Stimulated activated CD4-positive, alpha-beta T cell treated with anti-CD3 and anti-CD28 coated beads, Interleukin-2, amount 100 ng/mL, for 48 hours (primary cell): ENCODE data around the gene SHISA4.
"Not testable (repeated sequence)": the region's sequence is repeated elsewhere in the genome, so short reads cannot be mapped to it uniquely, and the experiment has no call there.

Experiments
- DNase-seq, 2 donors: peaks; one replicate each; pipeline ENCODE4 v3.0.0-alpha.2; 2020

SHISA4 gene

GRCh38 chr1:201888282-201889089 is at the start of gene SHISA4:
Gene SHISA4, plus strand, starts transcription at chr1:201888898. Its CDS starts 97 bp downstream, at chr1:201888995.
- no peak for DNase-seq

- DNase-seq = not testable (repeated sequence)
These were observed 49.6 kb upstream of the SHISA4 start for GRCh38 chr1:201839089-201839488.

- DNase-seq = no peak
These were observed 48.6 kb upstream of the SHISA4 start for GRCh38 chr1:201840055-201840454.

GRCh38 chr1:201840490-201840889 is 48.2 kb upstream of the SHISA4 start:
- DNase-seq = no peak

- DNase-seq = no peak
These were observed 47.3 kb upstream of the SHISA4 start for GRCh38 chr1:201841265-201841912.

GRCh38 chr1:201842472-201843027 is 46.1 kb upstream of the SHISA4 start:
- DNase-seq = no peak

- no peak for DNase-seq
These were observed 43.2 kb upstream of the SHISA4 start for GRCh38 chr1:201845331-201846083.

- DNase-seq = no peak
These were observed 41.5 kb upstream of the SHISA4 start for GRCh38 chr1:201847150-201847549.

GRCh38 chr1:201848230-201848629 is 40.5 kb upstream of the SHISA4 start:
- DNase-seq = no peak

- no peak for DNase-seq
These were observed 39.2 kb upstream of the SHISA4 start for GRCh38 chr1:201849372-201850052.

GRCh38 chr1:201850053-201850397 is 38.7 kb upstream of the SHISA4 start:
- no peak for DNase-seq

GRCh38 chr1:201851949-201852348 is 36.7 kb upstream of the SHISA4 start:
- no peak for DNase-seq

- not testable (repeated sequence) for DNase-seq
These were observed 32.0 kb upstream of the SHISA4 start for GRCh38 chr1:201856722-201857121.

- DNase-seq = no peak
These were observed 29.3 kb upstream of the SHISA4 start for GRCh38 chr1:201859424-201859823.

- DNase-seq = no peak
These were observed 27.2 kb upstream of the SHISA4 start for GRCh38 chr1:201861448-201861847.

- DNase-seq = no peak
These were observed 18.3 kb upstream of the SHISA4 start for GRCh38 chr1:201870397-201870796.

GRCh38 chr1:201874672-201875071 is 14.0 kb upstream of the SHISA4 start:
- no peak for DNase-seq

GRCh38 chr1:201876148-201876818 is 12.4 kb upstream of the SHISA4 start:
- DNase-seq = no peak

GRCh38 chr1:201877877-201878401 is 10.8 kb upstream of the SHISA4 start:
- peak in 1 of 2 donors; percentile 23 for DNase-seq

- DNase-seq = no peak
These were observed 7.6 kb upstream of the SHISA4 start for GRCh38 chr1:201880928-201881571.

- DNase-seq = no peak
These were observed 7.1 kb upstream of the SHISA4 start for GRCh38 chr1:201881617-201882016.
